Transverse colon (tissue), 4 donors: ENCODE measurements around the gene CRYM. TPM values are rescaled to one million over a fixed set of nuclear protein-coding genes. Genes with fewer than 3 reads are reported as not detected.

Source experiments
- DNase-seq: peaks from one replicate; pipeline ENCODE4 v3.0.0-alpha.2; 2019
- H3K27ac ChIP-seq, 4 donors: fragments of 200-600 bp; sonication (generic); 2 replicates each; pipeline ENCODE4 v1.5.1; 2016 to 2018; ENCODE audit warnings: inconsistent platforms in 4 of 4
- H3K27me3 ChIP-seq: fragments of 200-600 bp; sonication (generic); 2 replicates; pipeline ENCODE4 v1.5.1; 2017; ENCODE audit warnings: inconsistent platforms
- H3K36me3 ChIP-seq, 4 donors: fragments of 200-600 bp; sonication (generic); 2 replicates each; pipeline ENCODE4 v1.5.1; 2017 to 2019; ENCODE audit warnings: inconsistent platforms in 4 of 4
- H3K4me1 ChIP-seq, 4 donors: fragments of 200-600 bp; sonication (generic); 2 replicates each; pipeline ENCODE4 v1.5.1; 2017 to 2020; ENCODE audit warnings: inconsistent platforms in 4 of 4
- H3K4me3 ChIP-seq, 4 donors: fragments of 200-600 bp; sonication (generic); 1 replicate in 1 of 4; 2 replicates in 3 of 4; pipeline versions ENCODE4 v1.5.1 to v1.6.1; 2017 to 2019; ENCODE audit warnings: inconsistent platforms in 4 of 4
- H3K9me3 ChIP-seq, 2 donors: fragments of 200-600 bp; sonication (generic); 2 replicates each; pipeline ENCODE4 v1.5.1; 2017 to 2019; ENCODE audit warnings: inconsistent platforms in 2 of 2
- CTCF ChIP-seq, 5 experiments: fragments of 200-600 bp in 3 of 5; fragments of 450-650 bp in 2 of 5; sonication (generic) in 3 of 5; IDR thresholded peaks; 1 replicate in 2 of 5; 2 replicates in 3 of 5; pipeline ENCODE4 v1.5.1; 2016 to 2017; ENCODE audit warnings: antibody characterized with exemption in 5 of 5, inconsistent platforms in 3 of 5, mild to moderate bottlenecking in 2 of 5, moderate library complexity in 1 of 5
- EP300 ChIP-seq: sonication (generic); formaldehyde crosslinking; IDR thresholded peaks from one replicate; pipeline ENCODE4 v1.6.1; 2017; ENCODE audit warnings: antibody characterized with exemption, low read depth
- POLR2A ChIP-seq: fragments of 450-650 bp; IDR thresholded peaks from one replicate; pipeline ENCODE4 v1.6.1; 2016; ENCODE audit warnings: antibody characterized with exemption, mild to moderate bottlenecking, moderate library complexity
- POLR2AphosphoS5 ChIP-seq, 3 donors: sonication (generic); formaldehyde crosslinking; IDR thresholded peaks; one replicate each; pipeline ENCODE4 v1.6.1; 2016; ENCODE audit warnings: antibody characterized with exemption in 3 of 3
- WGBS, 2 donors: methylation state at CpG; one replicate each; pipeline ENCODE4 v1.1.5; 2018; ENCODE audit warnings: low coverage in 1 of 2; 5-methylcytosine and 5-hydroxymethylcytosine counted together
- in situ Hi-C, 4 donors: fragments of 200-750 bp; cut with MboI; loops; one replicate each; pipeline versions ENCODE4 v1.15.0 to v1.15.1; 2017; ENCODE audit warnings: low sequenced_read_pairs in 3 of 4, low pct_ligation_motif_present in 1 of 4, low pct_unique_long_range_greater_than_20kb in 1 of 4
- intact Hi-C: fragments of 100-400 bp; cut with DNase I; formaldehyde crosslinking; loops from one replicate; pipeline ENCODE4 v1.15.1; 2023; ENCODE audit warnings: low total_unique reads
- total RNA-seq, 4 donors: library from RNA; depleted of rRNA; stranded (reverse); fragments of >200 nt; gene quantifications; one replicate each; pipeline ENCODE4 v1.1.0, GENCODE V29; 2016

CRYM gene
- total RNA-seq, 4 donors from 2014 or later = 5.6 to 23.1 (median 18.3) TPM; not detected in 1

- in situ Hi-C loops = no loop called here
- no peak for DNase-seq
- Histone ChIP-seq H3K27ac (no peak overlapping the region), H3K4me1 (peaks cover 4 to 24% (median 11%) of the 10 kb centered on the region in 4 donors), H3K9me3 (no peaks in the 10 kb centered on the region), H3K27me3 (no peaks in the 10 kb centered on the region), H3K36me3 (no peaks in the 10 kb centered on the region), H3K4me3 (no peak overlapping the region)
- TF ChIP-seq EP300 (no peak), CTCF (IDR thresholded peaks at IDR 0.05) (no peak), POLR2AphosphoS5 (IDR thresholded peaks at IDR 0.05) (no peak), POLR2A (no peak)
- intact Hi-C loops = no loop called here
Measured at GRCh38 chr16:21227866-21228265, 50.2 kb downstream of the CRYM start.

GRCh38 chr16:21226749-21227148, 51.3 kb downstream of the CRYM start:
- TF ChIP-seq EP300 = no peak
- TF ChIP-seq POLR2A = no peak
- no peak for TF ChIP-seq CTCF (IDR thresholded peaks at IDR 0.05)
- no peak for TF ChIP-seq POLR2AphosphoS5 (IDR thresholded peaks at IDR 0.05)
- no peak overlapping the region for H3K4me3 ChIP-seq

GRCh38 chr16:21224800-21225199, 53.3 kb downstream of the CRYM start:
- no peak overlapping the region for H3K27ac ChIP-seq
- H3K4me1 ChIP-seq = peaks cover 7 to 31% (median 9%) of the 10 kb centered on the region in 4 donors
- no peaks in the 10 kb centered on the region for H3K9me3 ChIP-seq
- H3K36me3 ChIP-seq = no peaks in the 10 kb centered on the region
- in situ Hi-C loops = no loop called here
- no peak for DNase-seq
- H3K27me3 ChIP-seq = no peaks in the 10 kb centered on the region
- H3K4me3 ChIP-seq = no peak overlapping the region
- intact Hi-C loops = no loop called here
- 59% methylated on average over 2 of the region's 2 CpGs; no CpG with 5 or more reads in 1 of the 2 donors for WGBS, 2 donors
- TF ChIP-seq POLR2A (no peak), POLR2AphosphoS5 (IDR thresholded peaks at IDR 0.05) (no peak), CTCF (IDR thresholded peaks at IDR 0.05) (no peak), EP300 (no peak)

More at GRCh38 chr16:21226749-21227148, 51.3 kb downstream of the CRYM start:
- no peaks in the 10 kb centered on the region for H3K36me3 ChIP-seq
- intact Hi-C loops (no loop called here), in situ Hi-C loops (no loop called here)
- H3K9me3 ChIP-seq = no peaks in the 10 kb centered on the region
- no peak for DNase-seq
- H3K27me3 ChIP-seq = no peaks in the 10 kb centered on the region
- peaks cover 7 to 30% (median 12%) of the 10 kb centered on the region in 4 donors for H3K4me1 ChIP-seq
- H3K27ac ChIP-seq = no peak overlapping the region

GRCh38 chr16:21223787-21224186, 54.3 kb downstream of the CRYM start:
- intact Hi-C loops = no loop called here
- Histone ChIP-seq H3K27ac (peak overlapping the region in 3 of 4 donors; percentile 74 to 82 (median 81)), H3K36me3 (no peaks in the 10 kb centered on the region), H3K27me3 (no peaks in the 10 kb centered on the region), H3K4me3 (no peak overlapping the region), H3K9me3 (no peaks in the 10 kb centered on the region), H3K4me1 (peaks cover 7 to 31% (median 9%) of the 10 kb centered on the region in 4 donors)
- in situ Hi-C loops = no loop called here
- TF ChIP-seq POLR2AphosphoS5 (IDR thresholded peaks at IDR 0.05) (no peak), CTCF (IDR thresholded peaks at IDR 0.05) (no peak), EP300 (no peak), POLR2A (no peak)
- 52 to 60% methylated on average over 5 to 9 of the region's 9 CpGs for WGBS, 2 donors
- no peak for DNase-seq
